ENCODE results near the gene HTATIP2. TPM values are rescaled to one million over a fixed set of nuclear protein-coding genes. Genes with fewer than 3 reads are reported as not detected.

The HTATIP2 gene
- total and polyA plus RNA-seq, 9 of the 15 experiments (the other 6 are each of a cell fraction or from before 2014, with no cell fraction given), result 48.3 to 90.9 (median 64.4) TPM

GRCh38 chr11:20387261-20388095 lies 24.0 kb downstream of the HTATIP2 start, which contains the start of gene PRMT3 (continued):
- TF ChIP-seq ATF3 (IDR thresholded peaks at IDR 0.05), result peak; percentile 58; the same call in 1 of the 2 replicates
- no peak for TF ChIP-seq ATF3 (CRISPR knock-in tag; conservative IDR thresholded peaks at IDR 0.05)
- no peak for TF ChIP-seq IRF1 (CRISPR knock-in tag; IDR thresholded peaks at IDR 0.05; ENCODE audit: borderline replicate concordance)
- TF ChIP-seq MAFF (IDR thresholded peaks at IDR 0.05; ENCODE audit: low read length), result no peak
- TF ChIP-seq HDAC1 (IDR thresholded peaks at IDR 0.05), result peak in 1 of 2 experiments; percentile 89; a peak in 2 of 4 replicates
- no peak for TF ChIP-seq THRAP3 (IDR thresholded peaks at IDR 0.05; ENCODE audit: borderline replicate concordance)
- TF ChIP-seq YY1 (IDR thresholded peaks at IDR 0.05; ENCODE audit: borderline replicate concordance in 1 of 3, control insufficient read depth in 1 of 3, extremely low read depth in 1 of 3, insufficient read depth in 3 of 3, insufficient read length in 1 of 3, insufficient replicate concordance in 2 of 3, low read depth in 1 of 3, low read length in 2 of 3), result peak in 1 of 3 experiments; percentile 18
- TF ChIP-seq IRF2 (CRISPR knock-in tag; IDR thresholded peaks at IDR 0.05), result no peak
- TF ChIP-seq RBM22 (IDR thresholded peaks at IDR 0.05; ENCODE audit: low read depth, low read length, poor library complexity, severe bottlenecking), result peak; percentile 80
- no peak for TF ChIP-seq ZNF280A (IDR thresholded peaks at IDR 0.05; ENCODE audit: low read depth, partially characterized antibody)
- peak; percentile 16; the same call in 1 of the 2 replicates for TF ChIP-seq EP300 (IDR thresholded peaks at IDR 0.05; ENCODE audit: low read length)
- peak; percentile 9 for TF ChIP-seq NEUROD1 (IDR thresholded peaks at IDR 0.05; ENCODE audit: borderline replicate concordance, low read depth, low read length, partially characterized antibody)
- TF ChIP-seq SNAPC5 (CRISPR knock-in tag; IDR thresholded peaks at IDR 0.05), result no peak
- no peak for TF ChIP-seq PTRF (tag; IDR thresholded peaks at IDR 0.05)
- no peak; the same call in 1 of the 2 replicates for TF ChIP-seq LARP7 (IDR thresholded peaks at IDR 0.05)
- no peak for TF ChIP-seq MBD1 (CRISPR knock-in tag; IDR thresholded peaks at IDR 0.05)
- TF ChIP-seq POU5F1 (IDR thresholded peaks at IDR 0.05; ENCODE audit: borderline replicate concordance, low read depth, low read length, partially characterized antibody), result no peak
- no peak for TF ChIP-seq SAFB2 (IDR thresholded peaks at IDR 0.05; ENCODE audit: borderline replicate concordance, low read depth, low read length, severe bottlenecking)
- no peak for TF ChIP-seq NR1H2 (CRISPR knock-in tag; IDR thresholded peaks at IDR 0.05)
- TF ChIP-seq ATF4 (CRISPR knock-in tag; IDR thresholded peaks at IDR 0.05), result no peak

Measured in K562 (cell line).